Measurements from ENCODE around the gene MPPE1.
"Not testable (repeated sequence)": the region's sequence is repeated elsewhere in the genome, so short reads cannot be mapped to it uniquely, and the experiment has no call there.

The MPPE1 gene

GRCh38 chr18:11927497-11927896 lies 19.4 kb upstream of the MPPE1 start:
- no peak for DNase-seq (ENCODE audit: extremely low read depth in 1 of 2, low read depth in 1 of 2)

DNA sequence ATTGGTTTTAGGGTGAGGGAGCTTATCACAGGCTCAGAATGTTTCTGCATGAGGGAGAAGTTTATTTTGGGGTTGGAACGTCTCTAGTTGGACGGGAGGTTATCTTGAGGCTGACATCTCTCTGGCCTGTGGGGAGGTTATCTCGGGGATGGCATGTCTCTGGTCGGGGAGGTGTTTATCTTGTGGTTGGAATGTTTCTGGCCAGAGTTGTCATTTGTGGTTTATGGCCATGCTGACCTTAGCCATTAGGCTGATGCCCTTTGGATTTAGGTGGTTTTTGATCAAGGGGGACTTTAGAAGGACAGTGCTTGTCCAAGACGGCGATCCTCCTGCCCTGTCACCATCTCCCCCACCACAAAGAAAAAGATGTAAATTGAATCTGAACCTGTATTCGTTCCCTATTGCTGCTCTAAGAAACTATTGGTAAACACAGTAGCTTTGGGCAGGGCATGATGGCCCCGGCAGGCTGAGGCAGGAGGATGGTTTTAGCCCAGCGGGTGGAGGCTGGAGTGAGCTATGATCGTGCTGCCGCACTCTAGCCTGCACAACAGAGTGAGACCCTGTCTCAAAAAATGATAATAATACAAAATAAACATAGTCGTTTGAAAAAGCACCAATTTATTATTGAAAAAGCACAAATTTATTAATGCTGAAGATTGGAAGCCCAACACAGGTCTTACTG lies 17.8 kb upstream of the MPPE1 start:
- no peak for DNase-seq (ENCODE audit: extremely low read depth in 1 of 2, low read depth in 1 of 2)

DNA sequence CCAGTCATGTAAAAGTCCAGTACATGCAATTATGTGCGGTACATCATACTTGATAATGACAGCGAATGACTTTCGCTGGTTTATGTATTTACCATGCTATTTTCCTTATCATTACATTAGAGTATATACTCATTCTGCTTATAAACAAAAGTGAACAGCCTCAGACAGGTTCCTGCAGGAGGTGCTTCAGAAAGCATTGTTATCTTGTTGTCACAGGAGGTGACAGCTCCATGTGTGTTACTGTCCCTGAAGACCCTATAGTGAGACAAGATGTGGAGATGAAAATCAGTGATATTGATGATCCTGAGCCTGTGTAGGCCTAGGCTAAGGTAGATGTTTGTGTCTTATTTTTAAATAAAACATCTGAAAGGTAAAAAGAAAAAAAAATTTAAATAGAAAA lies 15.3 kb upstream of the MPPE1 start:
- no peak for DNase-seq (ENCODE audit: extremely low read depth in 1 of 2, low read depth in 1 of 2)

DNA sequence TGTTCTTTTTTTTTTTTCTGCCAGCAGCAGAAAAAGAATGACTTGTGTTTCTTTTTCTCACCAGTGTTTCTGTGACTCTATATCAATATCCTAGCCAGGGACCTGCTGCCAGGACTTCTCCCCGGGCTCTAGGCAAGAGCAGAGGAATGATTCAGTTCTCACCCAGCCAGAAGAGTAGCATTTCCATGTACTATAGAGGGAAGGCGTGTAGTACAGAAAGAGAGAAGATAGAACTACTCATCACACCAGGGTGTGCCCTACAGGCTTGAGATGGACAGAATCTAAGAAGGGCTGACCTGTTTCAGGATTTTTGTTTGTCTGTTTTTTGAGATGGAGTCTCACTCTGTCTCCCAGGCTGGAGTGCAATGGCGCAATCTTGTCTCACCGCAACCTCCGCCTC lies 11.4 kb upstream of the MPPE1 start:
- not testable (repeated sequence) for DNase-seq (ENCODE audit: extremely low read depth in 1 of 2, low read depth in 1 of 2)

DNA sequence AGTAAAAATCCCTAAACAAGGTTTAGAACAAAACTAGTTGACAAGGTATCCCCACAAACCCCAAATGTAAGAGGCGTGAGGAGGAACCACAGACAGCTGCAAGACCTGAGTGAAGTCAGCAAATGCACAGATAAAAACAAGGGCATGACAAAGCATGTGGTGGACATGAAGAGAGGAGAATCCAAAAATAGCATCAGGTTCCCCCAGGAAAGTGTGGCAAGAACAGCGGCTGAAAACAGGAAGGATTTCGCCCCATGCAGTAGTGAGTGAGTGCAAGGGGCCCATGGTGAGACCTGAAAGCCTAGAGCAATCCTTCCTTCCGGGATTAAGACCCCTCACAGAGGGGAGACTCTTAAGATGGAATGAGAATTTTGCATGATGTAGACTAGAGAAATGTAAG lies 8.8 kb upstream of the MPPE1 start:
- DNase-seq (ENCODE audit: extremely low read depth in 1 of 2, low read depth in 1 of 2): not testable (repeated sequence)

- no peak for DNase-seq (ENCODE audit: extremely low read depth in 1 of 2, low read depth in 1 of 2)
Observed at GRCh38 chr18:11909591-11910026, 1.5 kb upstream of the MPPE1 start.

DNA sequence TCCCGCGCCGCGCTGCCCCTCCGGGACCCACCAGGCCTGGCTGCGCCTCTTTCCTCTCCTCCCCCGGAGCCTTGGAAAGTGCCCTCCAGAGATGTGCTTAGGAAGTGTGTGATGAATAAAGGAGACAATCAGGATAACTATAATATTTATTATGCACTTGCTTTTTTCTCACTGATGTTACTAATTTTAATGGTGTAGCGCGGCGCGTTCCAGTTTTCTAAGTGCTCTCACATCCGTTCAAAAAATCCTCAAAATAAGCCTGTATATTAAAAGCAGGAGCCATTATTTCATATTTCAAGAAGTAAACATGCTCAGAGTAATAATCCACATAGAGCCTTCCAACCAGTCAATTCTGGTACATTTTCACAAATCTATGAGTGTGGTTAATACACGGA lies 941 bp upstream of the MPPE1 start:
- no peak for DNase-seq (ENCODE audit: extremely low read depth in 1 of 2, low read depth in 1 of 2)

GRCh38 chr18:11906926-11907874 lies 917 bp downstream of the MPPE1 start:
- no peak for DNase-seq (ENCODE audit: extremely low read depth in 1 of 2, low read depth in 1 of 2)

- DNase-seq (ENCODE audit: extremely low read depth in 1 of 2, low read depth in 1 of 2): no peak
Observed at GRCh38 chr18:11906176-11906575, 1.9 kb downstream of the MPPE1 start.

GRCh38 chr18:11905613-11906012 lies 2.5 kb downstream of the MPPE1 start:
- no peak for DNase-seq (ENCODE audit: extremely low read depth in 1 of 2, low read depth in 1 of 2)

- DNase-seq (ENCODE audit: extremely low read depth in 1 of 2, low read depth in 1 of 2): no peak
Observed at GRCh38 chr18:11902522-11903292, 5.4 kb downstream of the MPPE1 start.

DNA sequence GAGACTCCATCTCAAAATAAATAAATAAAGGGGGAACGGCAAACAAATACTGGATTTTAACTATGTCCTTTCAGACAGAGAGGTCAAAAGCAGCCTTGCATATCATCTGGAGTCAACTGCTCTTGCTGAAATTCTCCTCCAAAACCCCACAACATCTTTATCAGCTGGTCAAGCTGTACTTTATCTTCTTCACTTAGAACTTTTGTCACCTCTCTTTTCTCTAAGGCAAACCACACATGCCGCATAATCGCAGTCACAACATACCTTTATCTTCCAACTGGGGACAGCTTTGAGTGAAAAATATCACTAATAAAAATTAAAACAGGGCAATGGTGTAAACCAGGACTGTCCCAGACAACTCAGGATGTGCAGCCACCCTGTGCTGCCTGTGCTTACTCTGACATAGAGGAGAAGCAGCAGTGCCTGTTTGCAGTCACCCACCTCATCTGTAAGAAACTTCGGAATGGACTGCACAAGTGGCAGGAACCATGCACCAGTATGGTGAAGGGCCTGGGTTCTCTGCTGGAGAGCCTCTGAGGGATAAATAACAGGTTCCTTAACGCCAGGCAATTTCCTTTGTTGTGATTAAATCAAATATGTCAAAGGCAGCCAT lies 6.2 kb downstream of the MPPE1 start:
- DNase-seq (ENCODE audit: extremely low read depth in 1 of 2, low read depth in 1 of 2): no peak

GRCh38 chr18:11899063-11899462 lies 9.1 kb downstream of the MPPE1 start:
- no peak for DNase-seq (ENCODE audit: extremely low read depth in 1 of 2, low read depth in 1 of 2)

DNA sequence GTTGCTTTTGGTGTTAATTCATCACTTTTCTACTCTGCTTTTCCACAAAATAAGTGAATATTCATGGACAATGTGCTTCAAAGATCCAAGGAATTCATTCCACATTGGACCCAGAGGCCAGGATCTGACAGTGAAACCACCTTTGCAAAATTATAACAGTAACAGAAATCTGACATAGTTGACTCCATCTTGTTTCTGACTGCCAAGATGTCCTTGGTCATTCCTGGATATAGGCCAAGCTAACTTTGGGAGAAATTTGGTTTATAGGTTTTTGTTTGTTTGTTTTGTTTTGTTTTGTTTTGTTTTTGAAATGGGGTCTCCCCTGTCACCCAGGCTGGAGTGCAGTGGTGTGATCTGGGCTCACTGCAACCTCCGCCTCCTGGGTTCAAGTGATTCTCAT lies 10.3 kb downstream of the MPPE1 start:
- no peak for DNase-seq (ENCODE audit: extremely low read depth in 1 of 2, low read depth in 1 of 2)

GRCh38 chr18:11892438-11892837 lies 15.7 kb downstream of the MPPE1 start:
- DNase-seq (ENCODE audit: extremely low read depth in 1 of 2, low read depth in 1 of 2): not testable (repeated sequence)

GRCh38 chr18:11891737-11892136 lies 16.4 kb downstream of the MPPE1 start:
- DNase-seq (ENCODE audit: extremely low read depth in 1 of 2, low read depth in 1 of 2): no peak

DNA sequence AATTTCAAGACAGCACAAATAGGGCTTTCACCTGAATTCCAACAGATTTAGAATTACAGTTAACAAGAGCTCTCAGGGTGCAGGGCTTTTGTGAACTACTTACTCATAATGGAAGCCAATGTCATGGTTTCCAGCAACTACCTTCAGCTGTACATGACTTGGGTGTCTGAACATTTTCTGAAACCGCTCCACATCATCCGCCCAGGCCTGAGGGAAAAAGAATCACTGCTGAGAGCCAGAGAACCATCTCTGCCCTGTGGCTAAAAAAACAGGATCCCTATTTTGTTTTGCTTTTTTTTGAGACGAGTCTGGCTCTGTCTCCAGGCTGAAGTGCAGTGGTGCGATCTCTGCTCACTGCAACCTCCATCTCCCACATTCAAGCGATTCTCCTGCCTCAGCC lies 18.8 kb downstream of the MPPE1 start:
- DNase-seq (ENCODE audit: extremely low read depth in 1 of 2, low read depth in 1 of 2): no peak

- DNase-seq (ENCODE audit: extremely low read depth in 1 of 2, low read depth in 1 of 2): no peak
Observed at GRCh38 chr18:11888726-11889125, 19.4 kb downstream of the MPPE1 start.

DNA sequence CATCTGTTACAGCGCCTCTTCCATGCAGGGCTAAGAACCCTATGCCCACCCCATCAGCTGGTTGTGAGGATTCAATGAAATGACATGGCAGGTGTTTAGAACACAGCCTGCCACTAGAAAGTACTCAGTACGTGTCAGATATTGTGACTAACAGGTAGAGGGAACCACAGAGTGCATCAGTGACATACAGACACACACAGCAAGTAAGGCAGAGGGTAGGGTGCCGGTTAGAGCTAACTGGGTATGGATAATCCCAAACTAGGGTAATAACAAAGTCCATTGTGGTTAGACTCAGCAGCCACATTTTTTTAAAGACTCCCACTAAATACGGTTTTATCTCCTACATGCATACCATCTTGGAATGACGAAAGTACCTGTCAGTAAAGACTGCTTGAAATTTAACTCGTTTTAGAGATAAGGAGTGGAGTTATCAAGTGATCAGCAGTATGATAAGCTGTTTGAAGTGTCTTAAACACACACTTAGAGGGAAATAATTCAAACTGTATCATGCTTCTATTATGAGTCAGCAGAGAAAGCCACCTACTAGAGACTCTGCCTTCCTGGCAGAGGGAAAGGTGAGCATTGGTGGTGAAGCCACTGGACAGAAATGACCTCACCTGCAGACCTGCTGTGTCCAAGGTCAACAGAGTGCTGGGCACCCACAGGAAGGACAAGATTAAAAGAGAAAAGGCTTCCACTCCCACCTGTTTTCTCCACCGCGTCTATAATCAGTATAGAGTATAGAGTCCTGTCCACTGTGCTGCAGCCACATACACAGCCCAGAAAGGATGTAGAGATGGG lies 20.6 kb downstream of the MPPE1 start:
- no peak for DNase-seq (ENCODE audit: extremely low read depth in 1 of 2, low read depth in 1 of 2)

DNA sequence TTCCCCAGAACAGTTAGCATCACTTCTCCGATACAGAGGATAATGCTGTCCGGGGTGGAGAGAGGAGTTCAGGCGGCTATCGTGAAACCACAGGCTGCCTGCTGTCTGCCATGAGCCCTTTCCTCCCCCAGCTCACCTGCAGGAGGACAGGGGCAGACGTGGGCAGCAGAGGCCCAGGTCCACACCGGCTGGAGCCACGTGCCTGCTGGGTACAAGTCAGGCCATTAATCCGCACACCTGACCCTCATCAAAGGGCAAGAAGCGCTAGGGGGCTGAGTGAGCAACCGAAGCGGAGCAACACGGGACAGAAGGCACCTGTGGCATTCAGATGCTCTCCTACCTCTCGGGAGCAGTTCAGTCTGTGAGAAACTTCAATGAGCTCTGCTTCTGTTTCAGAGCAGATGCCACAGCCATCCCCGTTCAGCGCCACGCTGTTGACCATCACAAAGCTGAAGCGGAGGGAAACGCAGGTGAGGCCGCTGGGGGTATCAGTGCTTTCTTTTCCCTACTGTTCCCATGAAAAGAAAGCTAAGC lies 21.5 kb downstream of the MPPE1 start:
- no peak for DNase-seq (ENCODE audit: extremely low read depth in 1 of 2, low read depth in 1 of 2)

Measured in activated CD8-positive, alpha-beta memory T cell treated with anti-CD3 and anti-CD28 coated beads for 1 hour (primary cell).